Uterus (tissue), 2 donors: ENCODE measurements around the gene CARD9.

Experiments used
- POLR2A ChIP-seq, 2 donors: fragments of 450-650 bp; IDR thresholded peaks; one replicate each; pipeline ENCODE4 v1.6.1; 2016; ENCODE audit warnings: antibody characterized with exemption in 2 of 2, mild to moderate bottlenecking in 1 of 2, moderate library complexity in 1 of 2
- TF ChIP-seq, protein P1 (sequence below), 4 experiments: fragments of 200-600 bp in 2 of 4; fragments of 450-650 bp in 2 of 4; sonication (generic) in 2 of 4; IDR thresholded peaks; one replicate each; pipeline ENCODE4 v1.5.1; 2016 to 2019; ENCODE audit warnings: antibody characterized with exemption in 4 of 4, mild to moderate bottlenecking in 2 of 4, moderate library complexity in 1 of 4

DNA sequence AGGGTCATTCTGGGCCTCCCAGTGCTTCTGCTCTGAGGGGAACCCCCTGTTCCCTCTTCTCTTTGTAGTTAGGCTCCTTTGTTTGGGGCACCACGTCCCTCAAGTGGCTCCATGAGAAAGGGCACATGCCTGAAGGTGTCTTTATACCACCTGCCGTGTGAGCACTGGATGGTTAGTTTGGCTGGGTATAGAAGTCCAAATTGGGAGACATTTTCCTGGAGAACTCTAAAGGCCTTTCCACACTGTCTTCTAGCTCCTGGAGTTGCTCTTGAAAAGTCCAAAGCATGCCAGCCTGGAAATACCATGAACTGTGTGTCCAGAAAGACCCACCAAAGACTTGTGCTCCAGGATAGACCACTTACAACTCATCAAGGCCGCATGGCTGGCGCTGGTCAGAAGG, 58.5 kb downstream of the CARD9 start:
- TF ChIP-seq, protein P1, sequence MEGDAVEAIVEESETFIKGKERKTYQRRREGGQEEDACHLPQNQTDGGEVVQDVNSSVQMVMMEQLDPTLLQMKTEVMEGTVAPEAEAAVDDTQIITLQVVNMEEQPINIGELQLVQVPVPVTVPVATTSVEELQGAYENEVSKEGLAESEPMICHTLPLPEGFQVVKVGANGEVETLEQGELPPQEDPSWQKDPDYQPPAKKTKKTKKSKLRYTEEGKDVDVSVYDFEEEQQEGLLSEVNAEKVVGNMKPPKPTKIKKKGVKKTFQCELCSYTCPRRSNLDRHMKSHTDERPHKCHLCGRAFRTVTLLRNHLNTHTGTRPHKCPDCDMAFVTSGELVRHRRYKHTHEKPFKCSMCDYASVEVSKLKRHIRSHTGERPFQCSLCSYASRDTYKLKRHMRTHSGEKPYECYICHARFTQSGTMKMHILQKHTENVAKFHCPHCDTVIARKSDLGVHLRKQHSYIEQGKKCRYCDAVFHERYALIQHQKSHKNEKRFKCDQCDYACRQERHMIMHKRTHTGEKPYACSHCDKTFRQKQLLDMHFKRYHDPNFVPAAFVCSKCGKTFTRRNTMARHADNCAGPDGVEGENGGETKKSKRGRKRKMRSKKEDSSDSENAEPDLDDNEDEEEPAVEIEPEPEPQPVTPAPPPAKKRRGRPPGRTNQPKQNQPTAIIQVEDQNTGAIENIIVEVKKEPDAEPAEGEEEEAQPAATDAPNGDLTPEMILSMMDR (IDR thresholded peaks at IDR 0.05) = no peak
- TF ChIP-seq POLR2A (IDR thresholded peaks at IDR 0.05) = no peak
